AG04450 (cell line): ENCODE data around the gene NEDD4L. TPM values are rescaled to one million over a fixed set of nuclear protein-coding genes. Genes with fewer than 3 reads are reported as not detected.

Source experiments
- CTCF ChIA-PET: fragments of 300-600, 350-600 bp; formaldehyde crosslinking; extraction: SDS; loops from one replicate; lab custom pipeline; 2022; ENCODE audit warnings: antibody characterized with exemption, inconsistent platforms; lab: Charles Lee
- POLR2A ChIA-PET: fragments of 350-600 bp; formaldehyde crosslinking; extraction: SDS; loops from one replicate; lab custom pipeline; 2021; ENCODE audit warnings: antibody characterized with exemption, inconsistent platforms; lab: Yijun Ruan, JAX
- DNase-seq: peaks from one replicate; pipeline ENCODE4 v3.0.0-alpha.2; 2011; ENCODE audit warnings: low read depth, low spot score
- H3K27ac ChIP-seq: one replicate; pipeline ENCODE4 v1.5.1; 2012; ENCODE audit warnings: low read depth, low read length, control low read depth
- H3K27me3 ChIP-seq: one replicate; pipeline ENCODE4 v1.6.0; 2012; ENCODE audit warnings: low read length; ENCODE audit not compliant: control insufficient read depth, insufficient read depth
- H3K4me3 ChIP-seq: 2 replicates; pipeline ENCODE4 v1.5.1; 2011; ENCODE audit warnings: mild to moderate bottlenecking, low read depth, low read length, control low read depth
- H3K9me3 ChIP-seq: 2 replicates; pipeline ENCODE4 v1.5.1; 2012; ENCODE audit warnings: low read length; ENCODE audit not compliant: control insufficient read depth, insufficient read depth
- CTCF ChIP-seq: IDR thresholded peaks from 2 replicates; pipeline ENCODE4 v1.5.1; 2011; ENCODE audit warnings: low read depth, low read length, control low read depth, inconsistent platforms
- polyA plus RNA-seq: library from polyadenylated mRNA; depleted of rRNA; stranded (reverse); fragments of >200 nt; gene quantifications from 2 replicates; pipeline ENCODE4 v1.2.3, GENCODE V29; 2011

The NEDD4L gene
- polyA plus RNA-seq, 1 experiment: 15.0 TPM

DNA sequence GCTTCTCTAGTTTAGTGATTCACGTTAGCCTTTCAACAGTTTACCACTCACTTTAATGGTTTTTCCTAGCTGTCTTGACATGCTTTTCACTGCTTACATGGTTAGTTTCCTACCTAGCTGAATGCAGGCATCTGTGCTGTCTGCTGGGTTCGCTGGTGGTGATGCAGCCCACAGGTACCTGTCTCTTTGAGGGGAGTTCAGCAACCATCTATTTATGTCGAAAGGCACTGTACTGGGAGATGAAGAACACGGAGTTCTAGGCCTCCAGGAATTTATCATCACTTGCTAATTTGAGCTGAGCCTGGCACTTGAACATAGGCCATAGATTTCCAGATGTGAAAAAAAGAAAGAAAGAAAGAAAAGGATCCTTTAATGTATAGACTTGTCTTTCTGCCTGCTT lies 148.5 kb downstream of the NEDD4L start:
- ChIA-PET POLR2A (no interaction called here), CTCF (interaction anchor here (0.7 to 1.2 kb wide), 3 partner anchors 11 to 149 kb away, joined by 3 read pairs; partner anchors contain the start of gene NEDD4L)
- no peak for DNase-seq
- H3K27ac ChIP-seq: no peak overlapping the region
- no peaks in the 10 kb centered on the region for H3K27me3 ChIP-seq
- no peak for TF ChIP-seq CTCF
- H3K9me3 ChIP-seq: no peaks in the 10 kb centered on the region; the same call in 1 of the 2 replicates
- H3K4me3 ChIP-seq: no peak overlapping the region

DNA sequence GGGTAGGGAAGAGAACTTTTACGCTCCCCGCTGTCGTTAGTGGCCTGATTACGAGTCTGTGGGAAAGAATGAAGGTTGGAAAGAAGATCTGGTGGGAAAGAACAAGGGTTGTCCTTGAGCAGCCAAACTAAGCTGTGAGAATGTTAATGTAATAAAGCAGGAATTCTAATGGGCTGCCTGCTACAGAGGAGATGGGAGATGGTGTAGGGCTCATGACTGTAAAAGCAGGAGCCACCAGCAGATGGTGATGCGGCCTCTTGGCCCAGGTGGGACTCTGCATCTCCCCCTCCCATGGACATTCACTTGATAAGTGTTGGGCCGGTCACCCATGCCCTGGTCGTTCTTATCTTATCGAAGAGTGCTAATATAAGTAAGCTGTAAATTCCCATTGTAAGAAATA lies 150.0 kb downstream of the NEDD4L start:
- no peak for DNase-seq
- Histone ChIP-seq H3K27me3 (no peaks in the 10 kb centered on the region), H3K27ac (no peak overlapping the region), H3K9me3 (no peaks in the 10 kb centered on the region; the same call in 1 of the 2 replicates), H3K4me3 (no peak overlapping the region)
- peak; percentile 19; the same call in 1 of the 2 replicates for TF ChIP-seq CTCF
- CTCF ChIA-PET: interaction anchor here (0.9 to 1.6 kb wide), 2 partner anchors 11 to 13 kb away, joined by 3 to 6 read pairs; no protein-coding TSS in a partner anchor
- POLR2A ChIA-PET: no interaction called here

- no peak overlapping the region for H3K4me3 ChIP-seq
- no peaks in the 10 kb centered on the region; the same call in 1 of the 2 replicates for H3K9me3 ChIP-seq
- POLR2A ChIA-PET: no interaction called here
- DNase-seq: no peak
- CTCF ChIA-PET: interaction anchor here (0.5 kb wide), 1 partner anchor 36 kb away, joined by 3 read pairs; no protein-coding TSS in a partner anchor
- no peaks in the 10 kb centered on the region for H3K27me3 ChIP-seq
- TF ChIP-seq CTCF: no peak
- H3K27ac ChIP-seq: no peak overlapping the region
Measured at GRCh38 chr18:58195278-58195765, 151.3 kb downstream of the NEDD4L start.

GRCh38 chr18:58196164-58196563 lies 152.1 kb downstream of the NEDD4L start:
- no peak for DNase-seq
- ChIA-PET CTCF (no interaction called here), POLR2A (no interaction called here)
- Histone ChIP-seq H3K27me3 (no peaks in the 10 kb centered on the region), H3K4me3 (no peak overlapping the region), H3K9me3 (no peaks in the 10 kb centered on the region; the same call in 1 of the 2 replicates), H3K27ac (no peak overlapping the region)
- no peak for TF ChIP-seq CTCF
